ENCODE data around the gene TBX10.
A peak's percentile ranks its signal among the peaks of the same experiment; 100 is the strongest.
"Not testable (repeated sequence)": the region's sequence is repeated elsewhere in the genome, so short reads cannot be mapped to it uniquely, and the experiment has no call there.

The TBX10 gene

GRCh38 chr11:67644472-67645418, 5.2 kb upstream of the TBX10 start:
- DNase-seq = peak; percentile 45

- DNase-seq = peak; percentile 49
These were observed 4.5 kb upstream of the TBX10 start for GRCh38 chr11:67644042-67644441.

GRCh38 chr11:67642173-67643120, 2.9 kb upstream of the TBX10 start:
- no peak for DNase-seq

GRCh38 chr11:67641338-67642172, 2.0 kb upstream of the TBX10 start:
- DNase-seq = no peak

- no peak for DNase-seq
These were observed 1.3 kb upstream of the TBX10 start for GRCh38 chr11:67640758-67641337.

- DNase-seq = peak; percentile 96
These were observed 626 bp upstream of the TBX10 start for GRCh38 chr11:67640021-67640757.

GRCh38 chr11:67638535-67639437, 777 bp downstream of the TBX10 start:
- no peak for DNase-seq

- not testable (repeated sequence) for DNase-seq
These were observed 2.1 kb downstream of the TBX10 start for GRCh38 chr11:67637441-67637840.

GRCh38 chr11:67636962-67637361, 2.6 kb downstream of the TBX10 start:
- no peak for DNase-seq

GRCh38 chr11:67635231-67635521, 4.4 kb downstream of the TBX10 start:
- no peak for DNase-seq

- no peak for DNase-seq
These were observed 5.0 kb downstream of the TBX10 start for GRCh38 chr11:67634366-67635230.

GRCh38 chr11:67633758-67634365, 5.7 kb downstream of the TBX10 start:
- no peak for DNase-seq

GRCh38 chr11:67632982-67633755, 6.4 kb downstream of the TBX10 start:
- no peak for DNase-seq

GRCh38 chr11:67632175-67632981, 7.2 kb downstream of the TBX10 start:
- no peak for DNase-seq

- DNase-seq = no peak
These were observed 7.7 kb downstream of the TBX10 start for GRCh38 chr11:67631853-67632174.

GRCh38 chr11:67631411-67631810, 8.2 kb downstream of the TBX10 start:
- DNase-seq = no peak

- DNase-seq = no peak
These were observed 8.6 kb downstream of the TBX10 start for GRCh38 chr11:67630943-67631331.

Data from 8988T (cell line).